ENCODE measurements around the gene VAMP5.
A peak's percentile ranks its signal among the peaks of the same experiment; 100 is the strongest.
"Not testable (repeated sequence)": the region's sequence is repeated elsewhere in the genome, so short reads cannot be mapped to it uniquely, and the experiment has no call there.

The VAMP5 gene

GRCh38 chr2:85589982-85590791 is 6.0 kb downstream of the VAMP5 start:
- no peak for TF ChIP-seq CTCF (IDR thresholded peaks at IDR 0.05; ENCODE audit: control insufficient read depth, insufficient read depth, low read depth, low read length, missing control alignments)
- DNase-seq (ENCODE audit: low read depth), result peak; percentile 94
- H3K4me3 ChIP-seq (ENCODE audit: control insufficient read depth, low read depth, low read length), result no peak overlapping the region

- H3K4me3 ChIP-seq (ENCODE audit: control insufficient read depth, low read depth, low read length), result no peak overlapping the region; the same call in 1 of the 2 replicates
- no peak for DNase-seq (ENCODE audit: low read depth)
- TF ChIP-seq CTCF (IDR thresholded peaks at IDR 0.05; ENCODE audit: control insufficient read depth, insufficient read depth, low read depth, low read length, missing control alignments), result no peak
Observed at GRCh38 chr2:85590950-85591349, 6.7 kb downstream of the VAMP5 start.

GRCh38 chr2:85591563-85591962 is 7.3 kb downstream of the VAMP5 start:
- DNase-seq (ENCODE audit: low read depth), result no peak
- H3K4me3 ChIP-seq (ENCODE audit: control insufficient read depth, low read depth, low read length), result no peak overlapping the region
- no peak for TF ChIP-seq CTCF (IDR thresholded peaks at IDR 0.05; ENCODE audit: control insufficient read depth, insufficient read depth, low read depth, low read length, missing control alignments)

- not testable (repeated sequence) for DNase-seq (ENCODE audit: low read depth); H3K4me3 ChIP-seq (ENCODE audit: control insufficient read depth, low read depth, low read length)
Observed at GRCh38 chr2:85592299-85592698, 8.1 kb downstream of the VAMP5 start.

- no peak for TF ChIP-seq CTCF (IDR thresholded peaks at IDR 0.05; ENCODE audit: control insufficient read depth, insufficient read depth, low read depth, low read length, missing control alignments)
- DNase-seq (ENCODE audit: low read depth), result no peak
- H3K4me3 ChIP-seq (ENCODE audit: control insufficient read depth, low read depth, low read length), result no peak overlapping the region
Observed at GRCh38 chr2:85593023-85593422, 8.8 kb downstream of the VAMP5 start.

GRCh38 chr2:85594715-85595300 is 10.6 kb downstream of the VAMP5 start:
- TF ChIP-seq CTCF (IDR thresholded peaks at IDR 0.05; ENCODE audit: control insufficient read depth, insufficient read depth, low read depth, low read length, missing control alignments), result no peak
- DNase-seq (ENCODE audit: low read depth), result no peak
- H3K4me3 ChIP-seq (ENCODE audit: control insufficient read depth, low read depth, low read length), result peak overlapping the region; percentile 73

- no peak for TF ChIP-seq CTCF (IDR thresholded peaks at IDR 0.05; ENCODE audit: control insufficient read depth, insufficient read depth, low read depth, low read length, missing control alignments)
- H3K4me3 ChIP-seq (ENCODE audit: control insufficient read depth, low read depth, low read length), result peak within 1 kb of the TSS; percentile 73
- peak; percentile 98 for DNase-seq (ENCODE audit: low read depth)
Observed at GRCh38 chr2:85595301-85596025, 11.2 kb downstream of the VAMP5 start, which contains the start of gene RNF181. TSS of gene RNF181 (plus strand) at chr2:85595745. CDS start at chr2:85595764, 19 bp downstream.

Measured in AG09309 (cell line).